Activated CD4-positive, alpha-beta T cell treated with anti-CD3 and anti-CD28 coated beads for 48 hours (primary cell): Measurements from ENCODE around the gene KRT16.
"Not testable (repeated sequence)": the region's sequence is repeated elsewhere in the genome, so short reads cannot be mapped to it uniquely, and the experiment has no call there.

ENCODE experiments used
- DNase-seq: peaks from one replicate; pipeline ENCODE4 v3.0.0-alpha.2; 2020

The KRT16 gene

DNA sequence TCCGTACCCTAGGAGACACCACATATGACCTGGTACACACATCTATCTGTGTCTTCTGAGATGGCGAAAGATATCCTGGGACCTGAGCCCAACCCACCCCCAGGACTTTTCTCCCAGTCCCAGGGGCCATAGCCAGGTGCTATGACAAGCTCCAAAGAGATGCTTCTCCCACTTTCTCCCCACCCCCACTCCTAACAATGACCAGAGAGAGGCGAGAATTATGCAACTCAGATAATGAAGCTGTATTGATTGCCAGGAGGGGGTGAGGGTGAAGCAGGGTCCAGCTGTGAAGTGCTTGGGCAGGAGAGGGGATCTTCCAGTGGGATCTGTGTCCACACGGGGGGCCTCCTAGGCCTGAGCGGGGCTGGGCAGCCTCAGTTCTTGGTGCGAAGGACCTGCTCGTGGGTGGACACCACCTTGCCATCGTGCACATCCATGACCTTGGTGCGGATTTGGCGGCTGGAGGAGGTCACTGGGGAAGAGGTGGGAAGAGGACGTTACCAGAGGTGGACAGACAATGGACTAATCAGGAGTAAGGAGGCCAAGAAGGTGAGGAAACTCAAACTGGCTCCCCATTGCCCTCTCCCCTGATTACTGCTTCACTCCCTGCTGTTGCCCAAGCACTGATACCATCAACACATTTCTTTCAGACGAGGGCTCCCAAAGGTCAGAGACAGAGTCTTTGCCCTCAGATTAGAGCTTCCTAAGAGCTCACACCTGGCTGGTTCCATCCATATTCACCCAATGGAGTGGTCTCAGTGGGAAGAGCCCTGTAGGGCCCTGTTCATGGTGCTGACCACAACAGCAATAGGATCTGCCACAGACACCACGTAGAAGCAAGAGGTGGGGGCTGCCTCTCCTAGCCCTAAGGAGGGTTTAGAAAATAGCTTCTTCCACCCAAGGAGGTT lies 30.3 kb downstream of the KRT16 start:
- DNase-seq, result not testable (repeated sequence)

- DNase-seq, result no peak
Observed at GRCh38 chr17:41581366-41582060, 31.1 kb downstream of the KRT16 start.

DNA sequence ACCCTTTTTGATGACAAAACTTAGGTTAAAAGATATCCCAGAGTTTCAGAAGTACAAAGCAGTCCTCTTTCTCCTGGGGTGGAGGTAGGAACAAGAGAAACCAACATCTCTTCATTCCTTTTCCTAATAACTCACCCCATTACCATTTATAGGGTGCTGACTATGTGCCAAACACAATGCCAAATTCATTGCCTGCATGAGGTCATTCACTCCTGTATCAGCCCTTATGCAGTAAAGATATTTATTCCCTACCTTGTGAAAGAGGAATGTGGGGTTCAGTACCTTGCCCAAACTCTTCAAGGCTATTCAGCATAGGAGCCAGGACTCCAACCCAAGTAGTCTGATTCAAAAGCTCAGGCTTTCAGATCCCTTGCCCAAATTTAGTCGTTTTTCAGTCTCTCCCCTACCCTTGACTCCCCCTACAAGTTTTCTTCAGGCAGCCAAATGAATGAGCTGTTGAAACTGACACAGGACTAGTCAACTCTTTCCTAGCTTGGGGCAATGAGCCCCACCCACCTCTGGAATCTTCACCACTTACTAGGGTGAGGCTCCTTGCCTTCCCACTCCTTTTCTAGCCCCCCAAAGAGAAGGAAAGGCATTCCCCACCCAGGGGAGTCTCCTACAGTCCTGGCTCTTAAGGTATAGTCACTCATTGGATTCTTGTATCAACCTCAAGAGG lies 31.7 kb downstream of the KRT16 start:
- DNase-seq, result no peak

- DNase-seq, result no peak
Observed at GRCh38 chr17:41580244-41580575, 32.4 kb downstream of the KRT16 start.

- DNase-seq, result peak; percentile 91
Observed at GRCh38 chr17:41579484-41580243, 32.9 kb downstream of the KRT16 start.

GRCh38 chr17:41578971-41579370 lies 33.6 kb downstream of the KRT16 start:
- DNase-seq, result no peak

DNA sequence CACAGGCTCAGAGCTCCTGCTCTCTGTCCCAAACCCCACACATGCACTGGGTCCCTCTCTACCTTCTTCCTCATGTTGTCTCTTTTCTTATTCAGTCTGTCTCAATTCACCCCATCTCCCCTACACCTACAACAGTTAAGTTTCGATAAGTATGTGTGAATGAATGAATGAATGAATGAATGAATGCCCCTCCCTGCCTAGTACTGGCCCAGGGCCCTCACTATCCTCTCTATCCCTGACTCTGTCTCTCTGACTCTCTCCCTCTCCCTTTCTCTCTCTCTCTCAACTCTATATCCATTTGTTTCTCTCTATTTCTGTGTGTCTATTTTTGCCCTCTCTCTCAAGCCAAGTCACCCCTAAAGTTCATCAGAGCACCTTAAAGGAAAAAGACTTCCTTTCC lies 34.0 kb downstream of the KRT16 start:
- no peak for DNase-seq

DNA sequence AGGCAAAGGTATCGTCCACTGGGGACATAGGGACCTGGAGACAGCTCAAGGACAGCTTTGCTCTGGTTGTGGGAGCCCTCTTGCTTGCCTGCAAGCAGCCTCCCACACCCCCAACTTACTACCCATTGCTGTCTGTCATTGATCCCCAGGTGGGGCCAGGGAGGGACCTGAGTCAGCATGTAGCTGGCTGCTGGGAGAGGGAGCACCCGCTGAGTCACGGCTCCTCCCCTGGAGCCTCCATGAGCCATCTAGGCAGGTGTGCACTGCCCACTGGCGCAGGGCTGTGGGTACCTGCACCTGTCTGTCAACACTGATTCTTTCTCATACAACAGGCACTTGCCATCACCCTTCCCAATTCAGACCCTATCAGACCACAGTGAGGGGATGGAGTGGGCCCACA lies 35.8 kb downstream of the KRT16 start:
- not testable (repeated sequence) for DNase-seq

- no peak for DNase-seq
Observed at GRCh38 chr17:41575336-41575735, 37.2 kb downstream of the KRT16 start.

DNA sequence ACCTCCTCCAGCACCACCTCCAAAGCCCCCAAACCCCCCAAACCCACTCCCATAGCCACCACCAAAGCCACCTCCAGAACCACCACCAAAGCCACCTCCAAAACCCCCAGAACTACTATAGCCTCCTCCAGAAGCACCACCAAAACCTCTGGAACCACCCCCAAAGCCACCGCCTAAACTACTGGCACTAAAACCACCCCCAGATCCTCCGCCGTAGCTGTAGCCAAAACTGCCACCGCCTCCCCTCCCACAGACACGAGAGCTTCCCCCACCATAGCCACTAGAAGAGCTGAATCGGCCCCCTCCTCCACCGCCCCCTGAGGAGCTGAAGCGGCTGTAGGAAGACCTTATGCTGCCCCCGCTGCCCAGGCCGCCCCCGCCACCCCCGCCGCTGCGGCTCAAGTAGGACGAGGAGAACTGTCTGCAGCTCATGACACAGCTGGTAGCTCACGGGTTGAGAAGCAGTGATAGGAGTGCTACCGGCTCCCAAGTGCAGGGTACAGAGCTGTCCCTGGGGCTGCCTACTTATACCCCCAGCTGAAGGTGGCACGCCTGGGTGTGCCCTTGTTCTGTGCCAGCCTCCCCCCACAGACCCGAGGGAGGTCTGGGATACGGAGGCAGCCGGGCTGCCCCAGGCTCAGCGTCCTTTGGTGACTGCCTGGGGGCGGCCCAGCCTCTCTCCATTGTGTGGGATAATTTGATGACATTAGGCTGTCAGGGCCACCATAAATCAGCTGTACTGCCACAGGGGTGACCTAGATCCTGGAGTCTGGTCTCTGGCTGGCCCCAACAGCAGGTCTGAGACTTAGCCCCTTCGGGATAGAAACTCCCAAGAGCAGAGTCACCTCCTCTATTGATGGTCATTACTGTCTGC lies 40.8 kb downstream of the KRT16 start, which contains the start of gene KRT9:
TSS of gene KRT9 (minus strand) at position 499 of the 874 bp plus-strand sequence. CDS start at position 432, 67 bp downstream.
- no peak for DNase-seq

- DNase-seq, result no peak
Observed at GRCh38 chr17:41567317-41567716, 45.2 kb downstream of the KRT16 start.

DNA sequence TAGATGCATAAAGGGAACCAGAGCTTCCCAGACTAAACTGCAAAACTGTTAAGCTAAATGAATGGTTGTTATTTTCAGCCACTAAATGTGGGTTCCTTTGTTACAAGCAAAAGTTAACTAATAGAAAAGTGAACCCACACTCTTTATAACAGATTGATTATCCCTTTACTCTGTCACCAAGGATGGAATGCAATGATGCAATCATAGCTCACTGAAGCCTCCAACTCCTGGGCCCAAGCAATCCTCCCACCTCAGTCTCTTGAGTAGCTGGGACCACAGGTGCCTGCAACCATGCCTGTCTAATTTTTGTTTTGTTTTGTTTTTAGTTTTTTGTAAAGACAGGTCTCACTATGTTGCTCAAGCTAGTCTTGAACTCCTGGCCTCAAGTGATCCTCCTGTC lies 47.2 kb downstream of the KRT16 start:
- no peak for DNase-seq

- no peak for DNase-seq
Observed at GRCh38 chr17:41563607-41564170, 48.9 kb downstream of the KRT16 start.

GRCh38 chr17:41561554-41561953 lies 51.0 kb downstream of the KRT16 start:
- DNase-seq, result no peak
